Peyer's patch (tissue), 4 donors: Measurements from ENCODE around the gene ZNF516. TPM values are rescaled to one million over a fixed set of nuclear protein-coding genes. Genes with fewer than 3 reads are reported as not detected.

Experiments used
- DNase-seq, 3 donors: peaks; one replicate each; pipeline ENCODE4 v3.0.0-alpha.2; 2017 to 2019
- H3K27ac ChIP-seq, 4 donors: fragments of 200-600 bp; sonication (generic); one replicate each; pipeline ENCODE4 v1.5.1; 2016 to 2019
- H3K27me3 ChIP-seq, 2 donors: fragments of 200-600 bp; sonication (generic); one replicate each; pipeline ENCODE4 v1.5.1; 2019
- H3K36me3 ChIP-seq, 3 donors: fragments of 200-600 bp; sonication (generic); one replicate each; pipeline ENCODE4 v1.5.1; 2016 to 2019
- H3K4me1 ChIP-seq, 4 donors: fragments of 200-600 bp; sonication (generic); one replicate each; pipeline ENCODE4 v1.5.1; 2016 to 2019
- H3K4me3 ChIP-seq, 4 donors: fragments of 200-600 bp; sonication (generic); 1 replicate in 3 of 4; 2 replicates in 1 of 4; pipeline ENCODE4 v1.5.1; 2016 to 2019; ENCODE audit warnings: mild to moderate bottlenecking in 1 of 4
- H3K9me3 ChIP-seq, 4 donors: fragments of 200-600 bp; sonication (generic); one replicate each; pipeline ENCODE4 v1.5.1; 2016 to 2019; ENCODE audit warnings: mild to moderate bottlenecking in 1 of 4
- CTCF ChIP-seq, 6 experiments: fragments of 450-650 bp in 4 of 6; fragments of 200-600 bp in 2 of 6; sonication (generic) in 1 of 6; IDR thresholded peaks; one replicate each; pipeline ENCODE4 v1.5.1; 2017 to 2019; ENCODE audit warnings: antibody characterized with exemption in 6 of 6, mild to moderate bottlenecking in 3 of 6, moderate library complexity in 1 of 6
- POLR2A ChIP-seq, 2 donors: fragments of 450-650 bp; IDR thresholded peaks; one replicate each; pipeline ENCODE4 v1.5.1; 2017; ENCODE audit warnings: antibody characterized with exemption in 2 of 2, mild to moderate bottlenecking in 2 of 2, moderate library complexity in 2 of 2
- total RNA-seq, 4 donors: library from RNA; depleted of rRNA; stranded (reverse); fragments of >200 nt; gene quantifications; one replicate each; pipeline ENCODE4 v1.1.0, GENCODE V29; 2016

ZNF516 gene
- total RNA-seq, 4 donors from 2014 or later, result 19.8 to 39.6 (median 25.7) TPM

- Histone ChIP-seq H3K36me3 (peaks cover 0 to 41% (median 0%) of the 10 kb centered on the region in 3 donors), H3K27me3 (no peaks in the 10 kb centered on the region), H3K27ac (no peak overlapping the region), H3K9me3 (no peaks in the 10 kb centered on the region), H3K4me1 (no peaks in the 10 kb centered on the region), H3K4me3 (no peak overlapping the region)
- peak in 1 of 3 donors; percentile 41 for DNase-seq
- TF ChIP-seq CTCF (IDR thresholded peaks at IDR 0.05), result no peak
- TF ChIP-seq POLR2A (IDR thresholded peaks at IDR 0.05), result no peak
Measured at GRCh38 chr18:76374330-76375281, 120.4 kb downstream of the ZNF516 start.

GRCh38 chr18:76373297-76373696 is 121.7 kb downstream of the ZNF516 start:
- no peak for TF ChIP-seq CTCF (IDR thresholded peaks at IDR 0.05)
- TF ChIP-seq POLR2A (IDR thresholded peaks at IDR 0.05), result no peak
- Histone ChIP-seq H3K27ac (no peak overlapping the region), H3K4me1 (no peaks in the 10 kb centered on the region), H3K4me3 (no peak overlapping the region), H3K9me3 (no peaks in the 10 kb centered on the region), H3K27me3 (no peaks in the 10 kb centered on the region), H3K36me3 (peaks cover 0 to 37% (median 0%) of the 10 kb centered on the region in 3 donors)
- peak in 1 of 3 donors; percentile 44 for DNase-seq

GRCh38 chr18:76371301-76372203 is 123.5 kb downstream of the ZNF516 start:
- Histone ChIP-seq H3K36me3 (peaks cover 0 to 33% (median 0%) of the 10 kb centered on the region in 3 donors), H3K4me1 (no peaks in the 10 kb centered on the region), H3K9me3 (no peaks in the 10 kb centered on the region), H3K27ac (no peak overlapping the region), H3K27me3 (no peaks in the 10 kb centered on the region), H3K4me3 (no peak overlapping the region)
- DNase-seq, result peak in 1 of 3 donors; percentile 35
- no peak for TF ChIP-seq POLR2A (IDR thresholded peaks at IDR 0.05)

GRCh38 chr18:76370686-76371085 is 124.4 kb downstream of the ZNF516 start:
- no peak overlapping the region for H3K4me3 ChIP-seq
- H3K27ac ChIP-seq, result no peak overlapping the region
- TF ChIP-seq CTCF (IDR thresholded peaks at IDR 0.05) (no peak), POLR2A (IDR thresholded peaks at IDR 0.05) (no peak)
- no peaks in the 10 kb centered on the region for H3K4me1 ChIP-seq
- no peaks in the 10 kb centered on the region for H3K27me3 ChIP-seq
- no peak for DNase-seq
- peaks cover 0 to 33% (median 0%) of the 10 kb centered on the region in 3 donors for H3K36me3 ChIP-seq
- H3K9me3 ChIP-seq, result no peaks in the 10 kb centered on the region

- peak in 1 of 3 donors; percentile 19 for DNase-seq
- no peak for TF ChIP-seq POLR2A (IDR thresholded peaks at IDR 0.05)
- no peak for TF ChIP-seq CTCF (IDR thresholded peaks at IDR 0.05)
- peaks cover 0 to 33% (median 0%) of the 10 kb centered on the region in 3 donors for H3K36me3 ChIP-seq
Measured at GRCh38 chr18:76370201-76370600, 124.8 kb downstream of the ZNF516 start.

More at GRCh38 chr18:76370201-76370600, 124.8 kb downstream of the ZNF516 start:
- H3K9me3 ChIP-seq, result no peaks in the 10 kb centered on the region
- H3K27ac ChIP-seq, result no peak overlapping the region
- H3K27me3 ChIP-seq, result no peaks in the 10 kb centered on the region
- H3K4me1 ChIP-seq, result no peaks in the 10 kb centered on the region
- no peak overlapping the region for H3K4me3 ChIP-seq
